SK-N-SH treated with all-trans-retinoic acid at 6 μM for 48 hours (cell line): ENCODE data around the gene DNAJA1.

ENCODE experiments used
- CSDC2 ChIP-seq: fragments of 250-450 bp; sonication (Bioruptor Pico); IDR thresholded peaks from 2 replicates; pipeline ENCODE4 v1.5.0; 2020; ENCODE audit warnings: mild to moderate bottlenecking, moderate library complexity
- PPARA ChIP-seq: fragments of 250-450 bp; sonication (Bioruptor Pico); IDR thresholded peaks from 2 replicates; pipeline ENCODE4 v1.5.0; 2020; ENCODE audit warnings: mild to moderate bottlenecking, borderline replicate concordance
- SNAI2 ChIP-seq: fragments of 250-450 bp; sonication (Bioruptor Pico); IDR thresholded peaks from 2 replicates; pipeline ENCODE4 v1.5.0; 2020; ENCODE audit warnings: mild to moderate bottlenecking, moderate library complexity
- TF ChIP-seq, protein P1 (sequence below): fragments of 250-450 bp; sonication (Bioruptor Pico); IDR thresholded peaks from 2 replicates; pipeline ENCODE4 v1.8.0; 2020; ENCODE audit warnings: mild to moderate bottlenecking, moderate library complexity, borderline replicate concordance

DNA sequence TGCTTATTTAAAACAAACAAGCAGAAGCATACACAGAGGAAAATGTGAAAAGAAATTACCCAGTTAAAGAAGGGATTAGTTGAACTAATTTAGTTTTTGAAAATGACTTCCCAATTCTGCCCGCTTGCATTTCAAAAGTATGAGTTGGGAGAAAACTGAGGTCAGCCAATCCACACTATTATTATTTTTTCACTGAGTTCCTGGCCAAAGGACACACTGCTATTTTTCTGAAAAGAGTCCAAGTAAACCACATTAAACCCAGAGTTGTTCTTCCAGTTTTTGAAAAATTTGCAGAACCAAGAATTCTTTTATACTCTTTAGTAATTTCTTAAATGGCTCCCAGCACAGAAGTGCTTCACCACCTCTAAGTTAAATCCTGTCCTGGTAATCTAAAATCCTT, 43.9 kb downstream of the DNAJA1 start:
- TF ChIP-seq PPARA (CRISPR knock-in tag) (no peak), SNAI2 (CRISPR knock-in tag) (no peak), CSDC2 (CRISPR knock-in tag) (no peak)
- TF ChIP-seq, protein P1, sequence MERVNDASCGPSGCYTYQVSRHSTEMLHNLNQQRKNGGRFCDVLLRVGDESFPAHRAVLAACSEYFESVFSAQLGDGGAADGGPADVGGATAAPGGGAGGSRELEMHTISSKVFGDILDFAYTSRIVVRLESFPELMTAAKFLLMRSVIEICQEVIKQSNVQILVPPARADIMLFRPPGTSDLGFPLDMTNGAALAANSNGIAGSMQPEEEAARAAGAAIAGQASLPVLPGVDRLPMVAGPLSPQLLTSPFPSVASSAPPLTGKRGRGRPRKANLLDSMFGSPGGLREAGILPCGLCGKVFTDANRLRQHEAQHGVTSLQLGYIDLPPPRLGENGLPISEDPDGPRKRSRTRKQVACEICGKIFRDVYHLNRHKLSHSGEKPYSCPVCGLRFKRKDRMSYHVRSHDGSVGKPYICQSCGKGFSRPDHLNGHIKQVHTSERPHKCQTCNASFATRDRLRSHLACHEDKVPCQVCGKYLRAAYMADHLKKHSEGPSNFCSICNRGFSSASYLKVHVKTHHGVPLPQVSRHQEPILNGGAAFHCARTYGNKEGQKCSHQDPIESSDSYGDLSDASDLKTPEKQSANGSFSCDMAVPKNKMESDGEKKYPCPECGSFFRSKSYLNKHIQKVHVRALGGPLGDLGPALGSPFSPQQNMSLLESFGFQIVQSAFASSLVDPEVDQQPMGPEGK = no peak
